Smooth muscle cell (in vitro differentiated cells): ENCODE measurements around the gene MAP3K2. TPM values are rescaled to one million over a fixed set of nuclear protein-coding genes. Genes with fewer than 3 reads are reported as not detected.

Experiments used
- DNase-seq: peaks from one replicate; lab custom pipeline; 2025; ENCODE audit not compliant: unreplicated experiment; lab: John Stamatoyannopoulos, UW
- H2AFZ ChIP-seq: fragments of 200-600 bp; sonication (generic); 2 replicates; pipeline ENCODE4 v1.6.0; 2016; ENCODE audit warnings: antibody characterized with exemption, low read depth, mild to moderate bottlenecking
- H3F3A ChIP-seq: fragments of 200-600 bp; sonication (generic); 2 replicates; pipeline ENCODE4 v1.6.0; 2017; ENCODE audit warnings: antibody characterized with exemption, low read depth
- H3K27ac ChIP-seq: fragments of 200-600 bp; sonication (generic); 2 replicates; pipeline ENCODE4 v1.5.1; 2016; ENCODE audit warnings: low read depth, mild to moderate bottlenecking
- H3K27me3 ChIP-seq: fragments of 200-600 bp; sonication (generic); 2 replicates; pipeline ENCODE4 v1.6.1; 2016; ENCODE audit warnings: low read depth, mild to moderate bottlenecking
- H3K36me3 ChIP-seq: fragments of 200-600 bp; sonication (generic); 2 replicates; pipeline ENCODE4 v1.5.1; 2016; ENCODE audit warnings: low read depth
- H3K4me1 ChIP-seq: fragments of 200-600 bp; sonication (generic); 2 replicates; pipeline ENCODE4 v1.5.1; 2016; ENCODE audit warnings: low read depth
- H3K4me2 ChIP-seq: fragments of 200-600 bp; sonication (generic); 2 replicates; pipeline ENCODE4 v1.6.0; 2016; ENCODE audit warnings: mild to moderate bottlenecking
- H3K4me3 ChIP-seq: fragments of 200-600 bp; sonication (generic); 2 replicates; pipeline ENCODE4 v1.5.1; 2016; ENCODE audit warnings: mild to moderate bottlenecking
- H3K79me2 ChIP-seq: fragments of 200-600 bp; sonication (generic); 2 replicates; pipeline ENCODE4 v1.6.0; 2016; ENCODE audit warnings: low read depth, mild to moderate bottlenecking
- H3K9ac ChIP-seq: fragments of 200-600 bp; sonication (generic); 2 replicates; pipeline ENCODE4 v1.6.0; 2016; ENCODE audit warnings: low read depth
- H3K9me3 ChIP-seq: fragments of 200-600 bp; sonication (generic); replicated peaks from 2 replicates; pipeline ENCODE4 v1.5.1; 2016; ENCODE audit warnings: low read depth
- H4K20me1 ChIP-seq: fragments of 200-600 bp; sonication (generic); 2 replicates; pipeline ENCODE4 v1.6.0; 2016; ENCODE audit warnings: low read depth
- CTCF ChIP-seq: fragments of 200-600 bp; sonication (generic); IDR thresholded peaks from 2 replicates; pipeline ENCODE4 v1.5.1; 2017; ENCODE audit warnings: borderline replicate concordance, mild to moderate bottlenecking, antibody characterized with exemption; ENCODE audit not compliant: insufficient read depth, poor library complexity, severe bottlenecking
- WGBS: methylation state at CpG from one replicate; pipeline ENCODE4 v1.1.7; 2016; ENCODE audit warnings: low lambda C conversion rate; 5-methylcytosine and 5-hydroxymethylcytosine counted together
- polyA plus RNA-seq: library from polyadenylated mRNA; unstranded; fragments of >200 nt; fragmentation: Nextera tagmentation; extraction: Ambion mirVana; gene quantifications from 2 replicates; pipeline ENCODE4 v1.2.1, GENCODE V29; 2016
- total RNA-seq: library from RNA; depleted of rRNA; stranded (reverse); fragments of >200 nt; gene quantifications from 2 replicates; pipeline ENCODE4 v1.2.3, GENCODE V29; 2014

Gene MAP3K2
- total and polyA plus RNA-seq, 2 experiments from 2014 or later = 39.2 to 46.7 TPM

- H3K9me3 ChIP-seq = no peaks in the 10 kb centered on the region
- no peaks in the 10 kb centered on the region for H3K4me1 ChIP-seq
- WGBS = 89% methylated on average over 3 of the region's 3 CpGs
- no peak overlapping the region for H3K4me2 ChIP-seq
- H2AFZ ChIP-seq = no peak overlapping the region
- H3K4me3 ChIP-seq = no peak overlapping the region
- no peak overlapping the region for H3K9ac ChIP-seq
- H3K27me3 ChIP-seq = no peaks in the 10 kb centered on the region
- H3K36me3 ChIP-seq = peaks cover 26% of the 10 kb centered on the region
- H3K27ac ChIP-seq = no peak overlapping the region
- DNase-seq = no peak
- H4K20me1 ChIP-seq = no peaks in the 10 kb centered on the region
- H3F3A ChIP-seq = no peaks in the 10 kb centered on the region
- no peaks in the 10 kb centered on the region for H3K79me2 ChIP-seq
- TF ChIP-seq CTCF = no peak
These were observed 74.4 kb downstream of the MAP3K2 start for GRCh38 chr2:127313406-127313805.

GRCh38 chr2:127310980-127311379 is 76.8 kb downstream of the MAP3K2 start:
- Histone ChIP-seq H3K27me3 (no peaks in the 10 kb centered on the region), H3K9me3 (no peaks in the 10 kb centered on the region), H3K79me2 (no peaks in the 10 kb centered on the region), H4K20me1 (no peaks in the 10 kb centered on the region), H3K36me3 (peaks cover 24% of the 10 kb centered on the region), H3K27ac (no peak overlapping the region), H3K4me3 (no peak overlapping the region), H3F3A (no peaks in the 10 kb centered on the region), H3K9ac (no peak overlapping the region), H2AFZ (no peak overlapping the region), H3K4me2 (no peak overlapping the region), H3K4me1 (no peaks in the 10 kb centered on the region)
- no peak for DNase-seq
- TF ChIP-seq CTCF = no peak
- WGBS = 95% methylated on average over 3 of the region's 3 CpGs

GRCh38 chr2:127309468-127309867 is 78.3 kb downstream of the MAP3K2 start:
- Histone ChIP-seq H4K20me1 (no peaks in the 10 kb centered on the region), H3F3A (no peaks in the 10 kb centered on the region), H3K36me3 (peaks cover 18% of the 10 kb centered on the region), H3K9ac (no peak overlapping the region), H3K9me3 (no peaks in the 10 kb centered on the region), H3K4me2 (no peak overlapping the region), H3K79me2 (no peaks in the 10 kb centered on the region), H2AFZ (no peak overlapping the region), H3K27me3 (no peaks in the 10 kb centered on the region), H3K27ac (no peak overlapping the region), H3K4me1 (no peaks in the 10 kb centered on the region), H3K4me3 (no peak overlapping the region)
- 94% methylated on average over 4 of the region's 4 CpGs for WGBS
- no peak for DNase-seq
- no peak for TF ChIP-seq CTCF

- no peaks in the 10 kb centered on the region for H3K79me2 ChIP-seq
- no peak overlapping the region for H3K4me3 ChIP-seq
- H3K36me3 ChIP-seq = peaks cover 15% of the 10 kb centered on the region
- 97% methylated on average over 7 of the region's 7 CpGs for WGBS
- TF ChIP-seq CTCF = no peak
- H3K4me2 ChIP-seq = no peak overlapping the region
- H3K9ac ChIP-seq = no peak overlapping the region
- H3K27ac ChIP-seq = no peak overlapping the region
- no peaks in the 10 kb centered on the region for H3F3A ChIP-seq
- no peaks in the 10 kb centered on the region for H3K4me1 ChIP-seq
- no peak overlapping the region for H2AFZ ChIP-seq
- H3K9me3 ChIP-seq = no peaks in the 10 kb centered on the region
- no peaks in the 10 kb centered on the region for H3K27me3 ChIP-seq
- DNase-seq = no peak
- no peaks in the 10 kb centered on the region for H4K20me1 ChIP-seq
These were observed 79.1 kb downstream of the MAP3K2 start for GRCh38 chr2:127308586-127309138.
